Activated CD4-positive, alpha-beta T cell treated with anti-CD3 and anti-CD28 coated beads for 36 hours (primary cell): ENCODE data around the gene POU4F2. TPM values are rescaled to one million over a fixed set of nuclear protein-coding genes. Genes with fewer than 3 reads are reported as not detected.

Source experiments
- ATAC-seq: fragments of 200-7000 bp; cut with Tn5 transposase; one replicate; pipeline ENCODE4 v1.10.0; 2021; ENCODE audit warnings: mild to moderate bottlenecking, moderate library complexity
- CTCF ChIA-PET: fragments of 350-600 bp; sonication (Branson Sonifier 250); formaldehyde crosslinking; loops from one replicate; lab custom pipeline; 2021; ENCODE audit warnings: antibody characterized with exemption; lab: Charles Lee
- POLR2A ChIA-PET: fragments of 350-600 bp; sonication (Branson Sonifier 250); formaldehyde crosslinking; loops from one replicate; lab custom pipeline; 2021; ENCODE audit warnings: antibody characterized with exemption, inconsistent platforms; lab: Charles Lee
- DNase-seq: peaks from one replicate; pipeline ENCODE4 v3.0.0-alpha.2; 2020
- H3K27ac Mint-ChIP-seq: one replicate; pipeline ENCODE4 v1.8.0; 2021; ENCODE audit warnings: mixed read lengths
- H3K27me3 Mint-ChIP-seq: one replicate; pipeline ENCODE4 v1.8.0; 2021; ENCODE audit warnings: mixed read lengths
- H3K36me3 Mint-ChIP-seq: one replicate; pipeline ENCODE4 v1.8.0; 2021; ENCODE audit warnings: low read depth, mixed read lengths
- H3K4me1 Mint-ChIP-seq: one replicate; pipeline ENCODE4 v1.8.0; 2021; ENCODE audit warnings: mixed read lengths
- H3K4me3 Mint-ChIP-seq: one replicate; pipeline ENCODE4 v1.8.0; 2021; ENCODE audit warnings: mild to moderate bottlenecking, moderate library complexity, mixed read lengths
- H3K9me3 Mint-ChIP-seq: one replicate; pipeline ENCODE4 v1.8.0; 2021; ENCODE audit warnings: low read depth, mixed read lengths
- intact Hi-C, 2 experiments: fragments of 100-400 bp; cut with DNase I in 1 of 2; cut with micrococcal nuclease in 1 of 2; formaldehyde crosslinking; loops; one replicate each; pipeline versions ENCODE4 v1.14.2 to v1.15.1; 2022 to 2024; cut with DNase I, micrococcal nuclease
- total RNA-seq, 2 experiments: library from RNA; stranded (reverse); gene quantifications; one replicate each; pipeline ENCODE4 v1.2.3, GENCODE V29; 2021

The POU4F2 gene, protein sequence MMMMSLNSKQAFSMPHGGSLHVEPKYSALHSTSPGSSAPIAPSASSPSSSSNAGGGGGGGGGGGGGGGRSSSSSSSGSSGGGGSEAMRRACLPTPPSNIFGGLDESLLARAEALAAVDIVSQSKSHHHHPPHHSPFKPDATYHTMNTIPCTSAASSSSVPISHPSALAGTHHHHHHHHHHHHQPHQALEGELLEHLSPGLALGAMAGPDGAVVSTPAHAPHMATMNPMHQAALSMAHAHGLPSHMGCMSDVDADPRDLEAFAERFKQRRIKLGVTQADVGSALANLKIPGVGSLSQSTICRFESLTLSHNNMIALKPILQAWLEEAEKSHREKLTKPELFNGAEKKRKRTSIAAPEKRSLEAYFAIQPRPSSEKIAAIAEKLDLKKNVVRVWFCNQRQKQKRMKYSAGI
- not detected for total RNA-seq

DNA sequence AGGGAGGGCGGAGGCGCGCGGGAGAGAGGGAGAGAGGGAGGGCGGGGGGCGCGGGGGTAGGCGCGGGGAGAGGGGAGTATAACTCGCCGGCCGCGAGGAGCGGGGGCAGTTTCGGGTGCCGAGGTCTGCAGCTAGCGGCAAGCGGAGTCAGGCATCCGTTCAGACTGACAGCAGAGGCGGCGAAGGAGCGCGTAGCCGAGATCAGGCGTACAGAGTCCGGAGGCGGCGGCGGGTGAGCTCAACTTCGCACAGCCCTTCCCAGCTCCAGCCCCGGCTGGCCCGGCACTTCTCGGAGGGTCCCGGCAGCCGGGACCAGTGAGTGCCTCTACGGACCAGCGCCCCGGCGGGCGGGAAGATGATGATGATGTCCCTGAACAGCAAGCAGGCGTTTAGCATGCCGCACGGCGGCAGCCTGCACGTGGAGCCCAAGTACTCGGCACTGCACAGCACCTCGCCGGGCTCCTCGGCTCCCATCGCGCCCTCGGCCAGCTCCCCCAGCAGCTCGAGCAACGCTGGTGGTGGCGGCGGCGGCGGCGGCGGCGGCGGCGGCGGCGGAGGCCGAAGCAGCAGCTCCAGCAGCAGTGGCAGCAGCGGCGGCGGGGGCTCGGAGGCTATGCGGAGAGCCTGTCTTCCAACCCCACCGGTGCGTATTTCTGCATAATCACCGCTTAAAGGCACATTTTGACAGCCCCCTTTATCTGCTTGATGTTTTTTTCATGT lies at the start of gene POU4F2:
Gene POU4F2 (plus strand): TSS at position 108 of the 720 bp plus-strand sequence. CDS start 248 bp downstream, at position 356.
- peak within 1 kb of the TSS; percentile 26 for H3K4me3 Mint-ChIP-seq
- intact Hi-C loops, result loop anchor here (5.0 kb wide), 1 partner anchor 297 kb away; no protein-coding TSS in a partner anchor
- CTCF ChIA-PET, result no interaction called here
- peaks cover 4% of the 10 kb centered on the region for H3K9me3 Mint-ChIP-seq
- peaks cover 22% of the 10 kb centered on the region for H3K4me1 Mint-ChIP-seq
- no peak within 1 kb of the TSS for H3K27ac Mint-ChIP-seq
- H3K36me3 Mint-ChIP-seq, result no peaks in the 10 kb centered on the region
- H3K27me3 Mint-ChIP-seq, result peaks cover 75% of the 10 kb centered on the region
- POLR2A ChIA-PET, result no interaction called here
- ATAC-seq (peak; percentile 59), DNase-seq (peak; percentile 53)

DNA sequence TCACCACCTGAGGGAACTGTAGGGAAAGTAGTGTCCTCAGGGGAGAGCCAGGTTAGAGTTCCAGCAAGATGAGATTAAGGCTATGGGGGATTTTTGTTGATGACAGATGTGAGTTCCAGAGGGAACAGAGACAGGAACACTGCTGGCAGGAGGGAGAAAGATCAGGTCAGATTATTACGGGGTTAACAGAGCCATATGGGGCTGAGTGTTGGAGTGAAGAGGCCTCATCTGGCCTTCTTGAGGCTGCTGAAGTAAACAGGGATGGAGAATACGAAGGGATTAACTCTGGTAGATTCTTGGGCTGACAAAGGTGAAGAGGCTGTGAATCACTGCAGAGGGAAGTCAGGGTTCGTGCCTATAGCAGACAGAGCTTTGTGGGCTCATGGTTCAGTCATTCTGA lies 47.9 kb upstream of the POU4F2 start:
- Mint-ChIP-seq H3K36me3 (no peaks in the 10 kb centered on the region), H3K27ac (no peak overlapping the region), H3K4me3 (no peak overlapping the region), H3K4me1 (no peaks in the 10 kb centered on the region), H3K9me3 (peaks cover 3% of the 10 kb centered on the region), H3K27me3 (peaks cover 8% of the 10 kb centered on the region)
- ATAC-seq (no peak), DNase-seq (no peak)
- intact Hi-C loops, result no loop called here
- POLR2A ChIA-PET, result no interaction called here
- CTCF ChIA-PET, result no interaction called here

DNA sequence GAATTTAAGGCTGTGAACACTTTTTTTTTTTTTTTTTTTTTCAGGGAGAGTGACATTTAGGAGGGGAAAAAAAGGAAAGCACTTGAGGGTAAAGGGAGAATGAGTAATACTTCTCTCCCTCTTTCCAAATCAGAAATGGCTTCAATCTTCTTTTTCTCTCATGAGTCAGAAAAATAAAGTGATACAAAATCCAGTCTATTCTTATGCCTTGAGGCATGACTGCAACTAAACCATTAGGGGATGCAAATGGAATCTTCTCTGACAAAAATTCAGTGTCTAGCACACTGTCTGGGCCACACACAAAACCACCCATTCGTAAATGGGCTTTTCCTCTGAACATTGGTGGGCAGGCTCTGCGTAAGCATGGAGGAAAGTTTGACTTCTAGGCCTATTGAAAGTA lies 46.7 kb upstream of the POU4F2 start:
- no peak for ATAC-seq

DNA sequence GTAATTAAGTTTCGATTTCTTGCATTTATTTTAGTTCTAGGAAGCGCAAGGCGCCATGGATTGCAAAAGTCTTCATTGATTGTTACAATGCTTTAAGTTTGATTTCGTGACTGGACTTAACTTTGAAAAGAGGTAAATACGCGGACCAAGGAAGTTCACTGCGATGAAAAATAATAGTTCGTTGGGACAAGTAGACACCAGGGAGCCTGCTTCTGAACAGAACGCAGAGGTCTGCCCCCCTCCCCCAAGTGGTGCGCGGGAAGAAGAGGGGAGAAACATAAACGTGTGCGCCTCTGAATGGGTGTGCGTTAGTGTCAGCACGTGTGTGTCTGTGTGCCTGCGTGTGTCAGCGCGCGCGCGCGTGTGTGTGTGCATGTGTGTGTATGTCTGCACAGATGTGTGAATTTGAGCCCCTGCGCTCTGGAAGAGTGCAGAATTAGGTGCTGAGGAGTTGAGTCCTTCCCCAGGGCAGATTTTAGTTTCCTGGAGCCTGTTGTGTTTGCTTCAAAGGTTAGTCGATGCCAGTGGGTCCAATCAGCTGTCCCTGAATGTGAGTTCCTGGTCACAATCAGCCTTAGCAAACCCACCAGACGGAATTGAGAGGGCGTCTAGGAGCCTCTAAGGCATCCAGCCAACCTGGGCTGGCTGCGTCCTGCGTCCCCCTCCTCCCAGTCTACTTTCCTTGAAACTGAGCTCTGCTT lies 5.8 kb upstream of the POU4F2 start:
- ATAC-seq (no peak), DNase-seq (no peak)
- intact Hi-C loops, result no loop called here
- H3K4me3 Mint-ChIP-seq, result no peak overlapping the region
- H3K4me1 Mint-ChIP-seq, result peaks cover 6% of the 10 kb centered on the region
- CTCF ChIA-PET, result interaction anchor here (1.1 kb wide), 1 partner anchor 290 kb away, joined by 3 read pairs; no protein-coding TSS in a partner anchor
- no peak overlapping the region for H3K27ac Mint-ChIP-seq
- peaks cover 80% of the 10 kb centered on the region for H3K27me3 Mint-ChIP-seq
- peaks cover 4% of the 10 kb centered on the region for H3K9me3 Mint-ChIP-seq
- H3K36me3 Mint-ChIP-seq, result no peaks in the 10 kb centered on the region
- POLR2A ChIA-PET, result interaction anchor here (0.7 kb wide), 1 partner anchor 576 kb away, joined by 3 read pairs; no protein-coding TSS in a partner anchor

More for the DNA sequence above, 46.7 kb upstream of the POU4F2 start:
- Mint-ChIP-seq H3K27me3 (peaks cover 5% of the 10 kb centered on the region), H3K36me3 (no peaks in the 10 kb centered on the region), H3K4me3 (no peak overlapping the region), H3K9me3 (peaks cover 9% of the 10 kb centered on the region), H3K27ac (no peak overlapping the region), H3K4me1 (no peaks in the 10 kb centered on the region)
- CTCF ChIA-PET, result no interaction called here
- intact Hi-C loops, result no loop called here
- DNase-seq, result no peak
- POLR2A ChIA-PET, result no interaction called here

DNA sequence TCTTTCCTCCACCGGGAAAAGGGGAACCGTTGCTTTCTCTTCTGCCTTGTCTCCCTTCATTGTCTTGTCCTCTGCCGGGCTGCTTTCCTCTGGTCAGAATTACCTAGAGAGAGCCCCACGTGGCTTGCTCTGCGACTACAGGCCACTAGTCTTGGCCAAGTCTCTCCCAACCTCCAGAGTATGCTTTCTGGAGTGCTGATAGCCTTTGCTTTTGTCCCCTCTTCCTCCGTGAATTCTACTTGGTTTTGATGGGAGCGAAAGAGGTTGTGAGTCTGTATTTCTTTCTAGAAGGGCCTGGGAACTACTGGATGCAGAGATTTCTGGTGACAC lies 5.3 kb upstream of the POU4F2 start:
- H3K27ac Mint-ChIP-seq, result no peak overlapping the region
- ATAC-seq (no peak), DNase-seq (no peak)
- H3K36me3 Mint-ChIP-seq, result no peaks in the 10 kb centered on the region
- peaks cover 4% of the 10 kb centered on the region for H3K9me3 Mint-ChIP-seq
- peaks cover 10% of the 10 kb centered on the region for H3K4me1 Mint-ChIP-seq
- intact Hi-C loops, result no loop called here
- no peak overlapping the region for H3K4me3 Mint-ChIP-seq
- CTCF ChIA-PET, result interaction anchor here (1.1 kb wide), 1 partner anchor 290 kb away, joined by 3 read pairs; no protein-coding TSS in a partner anchor
- peaks cover 82% of the 10 kb centered on the region for H3K27me3 Mint-ChIP-seq
- POLR2A ChIA-PET, result no interaction called here

DNA sequence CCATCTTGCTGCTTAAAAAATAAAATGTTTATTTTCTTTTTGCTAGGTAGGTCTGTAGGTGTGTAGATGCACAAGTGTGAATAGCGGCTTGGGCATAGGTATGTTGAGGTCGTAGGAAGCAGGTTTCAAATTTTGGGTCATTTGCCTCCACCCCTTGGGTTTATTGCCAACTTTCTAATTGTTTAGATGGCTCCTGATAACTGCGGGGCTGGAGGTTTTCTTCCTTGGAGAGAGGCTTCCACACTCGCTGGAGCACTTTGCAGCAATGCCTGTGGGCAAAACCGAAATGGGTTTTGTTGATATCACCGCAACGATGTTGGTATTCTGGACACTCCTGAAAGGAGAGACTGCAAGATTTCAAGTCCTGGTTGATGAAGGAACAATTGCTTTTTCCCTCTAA lies 3.9 kb upstream of the POU4F2 start:
- Mint-ChIP-seq H3K36me3 (no peaks in the 10 kb centered on the region), H3K27me3 (peaks cover 75% of the 10 kb centered on the region), H3K27ac (no peak overlapping the region), H3K4me3 (no peak overlapping the region), H3K4me1 (peaks cover 16% of the 10 kb centered on the region), H3K9me3 (peaks cover 4% of the 10 kb centered on the region)
- ChIA-PET POLR2A (no interaction called here), CTCF (no interaction called here)
- DNase-seq (no peak), ATAC-seq (no peak)
- intact Hi-C loops, result loop anchor here (5.0 kb wide), 1 partner anchor 293 kb away; no protein-coding TSS in a partner anchor

DNA sequence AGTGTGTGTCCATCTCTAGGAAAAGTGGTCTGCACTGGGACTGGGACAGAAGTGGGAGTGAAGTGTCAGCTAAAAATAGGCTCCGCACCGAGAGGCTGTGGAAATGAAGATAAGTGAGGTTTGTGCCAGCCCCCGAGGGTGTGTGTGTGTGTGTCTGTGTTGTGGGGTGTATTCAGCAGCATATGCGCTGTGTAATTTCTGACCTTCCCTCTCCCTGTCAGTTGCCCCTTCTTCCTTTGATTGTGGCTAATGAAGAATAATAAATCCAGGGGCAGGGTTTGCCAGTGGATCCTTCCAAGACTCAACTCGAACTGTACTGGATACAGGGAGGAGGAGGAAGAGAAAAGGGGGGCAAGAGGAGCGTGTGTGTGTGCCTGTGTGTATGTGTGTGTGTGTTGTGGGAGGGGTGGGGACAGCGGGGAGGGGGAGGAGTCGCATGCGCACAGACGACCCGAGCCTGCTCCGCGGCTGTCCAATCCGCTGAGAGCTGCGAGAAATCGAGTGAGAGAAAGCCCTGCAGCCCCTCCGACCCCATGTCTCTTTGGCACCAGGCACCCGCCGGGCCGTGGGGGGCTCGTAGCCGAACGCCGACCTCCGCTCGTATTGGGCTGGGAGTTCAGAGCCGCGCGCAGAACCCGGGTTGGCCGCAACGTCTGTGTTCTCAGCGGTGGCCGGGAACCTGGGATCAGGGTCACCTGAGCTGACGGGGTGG lies 916 bp upstream of the POU4F2 start:
- ChIA-PET CTCF (no interaction called here), POLR2A (no interaction called here)
- peaks cover 22% of the 10 kb centered on the region for H3K4me1 Mint-ChIP-seq
- intact Hi-C loops, result loop anchor here (2.0 to 5.0 kb wide), 2 partner anchors 17 to 295 kb away; no protein-coding TSS in a partner anchor
- H3K9me3 Mint-ChIP-seq, result peaks cover 4% of the 10 kb centered on the region
- no peak for DNase-seq
- ATAC-seq, result no peak
- H3K4me3 Mint-ChIP-seq, result peak overlapping the region; percentile 26
- peaks cover 77% of the 10 kb centered on the region for H3K27me3 Mint-ChIP-seq
- H3K27ac Mint-ChIP-seq, result no peak overlapping the region
- H3K36me3 Mint-ChIP-seq, result no peaks in the 10 kb centered on the region

DNA sequence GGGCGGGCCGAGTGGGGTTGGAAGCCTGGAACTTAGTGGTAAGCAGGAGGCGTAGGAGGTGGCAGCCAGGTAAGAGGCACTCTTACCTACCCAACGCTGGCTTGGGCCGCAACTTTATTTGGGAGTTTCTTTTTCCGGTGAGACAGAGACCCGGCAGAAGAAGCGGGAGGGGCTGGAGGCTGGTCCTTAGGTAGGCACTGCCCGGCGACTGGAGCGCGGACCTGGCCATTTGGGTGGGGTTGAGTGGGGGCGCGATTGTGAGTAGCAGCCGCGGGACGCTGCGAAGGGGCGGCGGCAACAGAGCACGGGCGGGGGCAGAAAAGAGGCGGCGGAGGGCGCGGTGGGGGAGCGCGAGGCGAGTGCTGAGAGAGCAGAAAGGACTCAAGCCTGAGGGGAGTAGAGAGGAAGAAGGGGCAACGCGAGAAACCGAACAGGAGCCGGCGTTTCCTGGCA lies 334 bp upstream of the POU4F2 start:
- ChIA-PET CTCF (no interaction called here), POLR2A (no interaction called here)
- intact Hi-C loops, result loop anchor here (5.0 kb wide), 1 partner anchor 296 kb away; no protein-coding TSS in a partner anchor

DNA sequence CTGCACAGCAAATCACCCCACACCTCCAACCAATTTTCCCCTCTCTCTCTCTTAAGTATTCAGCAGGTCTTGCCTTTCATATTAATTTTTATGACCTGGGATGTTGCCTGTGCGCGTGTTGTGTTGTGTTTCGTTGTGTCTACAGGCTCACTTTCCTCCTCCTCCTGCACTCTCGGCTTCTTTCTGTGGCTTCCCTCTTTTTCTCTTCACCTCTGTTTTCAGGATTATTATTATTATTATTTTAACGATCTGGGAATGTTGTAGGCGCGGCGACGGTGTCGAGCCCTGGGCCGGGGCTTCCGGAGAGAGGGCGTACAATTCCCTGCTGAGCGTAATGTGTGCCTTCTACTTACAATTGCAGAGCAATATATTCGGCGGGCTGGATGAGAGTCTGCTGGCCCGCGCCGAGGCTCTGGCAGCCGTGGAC lies 826 bp downstream of the POU4F2 start:
- ATAC-seq, result no peak
- ChIA-PET CTCF (no interaction called here), POLR2A (no interaction called here)
- no peaks in the 10 kb centered on the region for H3K36me3 Mint-ChIP-seq
- peak overlapping the region; percentile 4 for H3K4me3 Mint-ChIP-seq
- peaks cover 77% of the 10 kb centered on the region for H3K27me3 Mint-ChIP-seq
- peaks cover 22% of the 10 kb centered on the region for H3K4me1 Mint-ChIP-seq
- peaks cover 4% of the 10 kb centered on the region for H3K9me3 Mint-ChIP-seq
- H3K27ac Mint-ChIP-seq, result no peak overlapping the region
- intact Hi-C loops, result loop anchor here (5.0 kb wide), 1 partner anchor 297 kb away; no protein-coding TSS in a partner anchor
- DNase-seq, result no peak

More for the DNA sequence above, 334 bp upstream of the POU4F2 start:
- Mint-ChIP-seq H3K9me3 (peaks cover 4% of the 10 kb centered on the region), H3K4me1 (peaks cover 22% of the 10 kb centered on the region), H3K36me3 (no peaks in the 10 kb centered on the region), H3K4me3 (peak overlapping the region; percentile 26), H3K27me3 (peaks cover 76% of the 10 kb centered on the region), H3K27ac (no peak overlapping the region)
- DNase-seq, result no peak
- no peak for ATAC-seq

DNA sequence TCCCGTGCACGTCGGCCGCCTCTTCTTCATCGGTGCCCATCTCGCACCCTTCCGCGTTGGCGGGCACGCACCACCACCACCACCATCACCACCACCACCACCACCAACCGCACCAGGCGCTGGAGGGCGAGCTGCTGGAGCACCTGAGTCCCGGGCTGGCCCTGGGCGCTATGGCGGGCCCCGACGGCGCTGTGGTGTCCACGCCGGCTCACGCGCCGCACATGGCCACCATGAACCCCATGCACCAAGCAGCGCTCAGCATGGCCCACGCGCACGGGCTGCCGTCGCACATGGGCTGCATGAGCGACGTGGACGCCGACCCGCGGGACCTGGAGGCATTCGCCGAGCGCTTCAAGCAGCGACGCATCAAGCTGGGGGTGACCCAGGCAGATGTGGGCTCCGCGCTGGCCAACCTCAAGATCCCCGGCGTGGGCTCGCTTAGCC lies 1.4 kb downstream of the POU4F2 start:
- ChIA-PET POLR2A (no interaction called here), CTCF (interaction anchor here (1.9 kb wide), 1 partner anchor 12 kb away, joined by 7 read pairs; no protein-coding TSS in a partner anchor)
- Mint-ChIP-seq H3K4me3 (peak overlapping the region; percentile 4), H3K27ac (no peak overlapping the region), H3K4me1 (peaks cover 22% of the 10 kb centered on the region), H3K27me3 (peaks cover 77% of the 10 kb centered on the region), H3K9me3 (peaks cover 4% of the 10 kb centered on the region), H3K36me3 (no peaks in the 10 kb centered on the region)
- DNase-seq (no peak), ATAC-seq (no peak)
- intact Hi-C loops, result no loop called here
